ENCODE measurements around the gene CDH19. TPM values are rescaled to one million over a fixed set of nuclear protein-coding genes. Genes with fewer than 3 reads are reported as not detected.

CDH19 gene
- total and polyA plus RNA-seq, 2 donors from 2014 or later: 0.37 to 0.94 TPM

DNA sequence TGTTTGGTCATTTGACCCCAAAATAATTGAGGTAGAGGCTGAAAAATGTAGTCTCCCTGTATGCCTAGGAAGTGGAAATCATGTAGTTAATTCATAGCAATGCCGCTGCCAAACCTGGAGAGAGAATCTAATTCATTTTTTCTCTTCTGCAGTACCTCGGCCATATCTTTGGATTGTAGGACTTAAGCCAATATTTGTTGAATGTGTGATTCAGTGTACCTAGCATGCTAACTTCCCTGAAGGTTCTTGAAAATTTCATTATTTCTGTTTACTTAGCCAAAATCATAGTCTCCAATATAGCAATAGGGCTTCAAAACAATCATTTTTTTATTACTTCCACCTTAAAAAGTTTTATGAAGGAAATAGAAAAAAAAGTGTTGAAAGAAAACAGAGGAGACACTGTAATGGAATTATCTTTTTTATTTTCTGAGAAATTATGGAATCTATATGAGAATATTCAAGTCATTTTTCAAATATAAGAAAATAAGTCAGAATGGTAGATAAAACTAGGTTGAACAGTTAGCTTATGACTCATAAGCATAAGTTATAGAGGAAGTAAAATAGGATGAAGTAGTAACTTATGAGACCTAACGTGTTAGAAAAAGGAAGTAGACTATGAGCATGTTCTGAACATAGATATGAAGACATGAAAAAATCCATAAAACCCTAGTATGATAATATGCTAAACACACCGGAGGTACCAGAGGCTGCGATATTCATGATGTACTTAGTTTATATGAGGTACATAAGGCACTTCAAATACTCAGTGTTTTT lies 35.2 kb upstream of the CDH19 start:
- DNase-seq: no peak
- no peak overlapping the region for H3K9ac ChIP-seq (ENCODE audit: low read length in 3 of 3)
- no peaks in the 10 kb centered on the region for H3K9me3 ChIP-seq (ENCODE audit: control insufficient read depth in 2 of 3, insufficient read depth in 1 of 3, low read length in 3 of 3)
- H3K27ac ChIP-seq (ENCODE audit: low read depth in 2 of 2, low read length in 2 of 2): no peak overlapping the region
- no peaks in the 10 kb centered on the region for H3K36me3 ChIP-seq (ENCODE audit: control insufficient read depth in 2 of 3, insufficient read depth in 3 of 3, low read length in 3 of 3)
- intact Hi-C loops (cut with DNase I): no loop called here
- no peak for FAIRE-seq
- H3K27me3 ChIP-seq (ENCODE audit: control insufficient read depth, insufficient read depth, low read length): no peaks in the 10 kb centered on the region
- H3K4me1 ChIP-seq (ENCODE audit: control insufficient read depth in 2 of 3, insufficient read depth in 2 of 3, low read depth in 1 of 3, low read length in 3 of 3): no peaks in the 10 kb centered on the region
- TF ChIP-seq, protein P1, sequence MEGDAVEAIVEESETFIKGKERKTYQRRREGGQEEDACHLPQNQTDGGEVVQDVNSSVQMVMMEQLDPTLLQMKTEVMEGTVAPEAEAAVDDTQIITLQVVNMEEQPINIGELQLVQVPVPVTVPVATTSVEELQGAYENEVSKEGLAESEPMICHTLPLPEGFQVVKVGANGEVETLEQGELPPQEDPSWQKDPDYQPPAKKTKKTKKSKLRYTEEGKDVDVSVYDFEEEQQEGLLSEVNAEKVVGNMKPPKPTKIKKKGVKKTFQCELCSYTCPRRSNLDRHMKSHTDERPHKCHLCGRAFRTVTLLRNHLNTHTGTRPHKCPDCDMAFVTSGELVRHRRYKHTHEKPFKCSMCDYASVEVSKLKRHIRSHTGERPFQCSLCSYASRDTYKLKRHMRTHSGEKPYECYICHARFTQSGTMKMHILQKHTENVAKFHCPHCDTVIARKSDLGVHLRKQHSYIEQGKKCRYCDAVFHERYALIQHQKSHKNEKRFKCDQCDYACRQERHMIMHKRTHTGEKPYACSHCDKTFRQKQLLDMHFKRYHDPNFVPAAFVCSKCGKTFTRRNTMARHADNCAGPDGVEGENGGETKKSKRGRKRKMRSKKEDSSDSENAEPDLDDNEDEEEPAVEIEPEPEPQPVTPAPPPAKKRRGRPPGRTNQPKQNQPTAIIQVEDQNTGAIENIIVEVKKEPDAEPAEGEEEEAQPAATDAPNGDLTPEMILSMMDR (IDR thresholded peaks at IDR 0.05; ENCODE audit: borderline replicate concordance, extremely low read depth, insufficient read depth): no peak
- H3K4me3 ChIP-seq (ENCODE audit: low read length in 3 of 3): no peak overlapping the region

DNA sequence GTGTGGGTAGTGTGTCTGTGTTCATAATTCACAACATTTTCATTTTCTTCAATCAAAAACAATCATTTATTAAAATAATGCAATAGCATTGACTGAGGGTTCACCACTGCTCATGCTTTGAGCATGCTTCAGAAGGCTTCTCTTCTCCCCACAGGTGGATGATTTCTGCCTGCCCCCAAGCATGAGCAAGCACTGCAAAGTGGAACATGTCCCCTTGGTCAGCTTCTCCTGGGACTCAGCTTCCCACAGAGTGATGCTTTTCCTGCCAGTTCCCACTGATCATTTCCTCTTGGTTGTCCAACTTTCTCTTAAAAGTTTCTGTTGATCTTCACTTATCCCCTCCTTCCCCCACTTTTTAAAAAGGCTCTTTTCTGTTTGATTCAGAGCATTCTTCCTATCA lies 31.5 kb upstream of the CDH19 start:
- no peak overlapping the region for H3K9ac ChIP-seq (ENCODE audit: low read length in 3 of 3)
- no peaks in the 10 kb centered on the region for H3K36me3 ChIP-seq (ENCODE audit: control insufficient read depth in 2 of 3, insufficient read depth in 3 of 3, low read length in 3 of 3)
- intact Hi-C loops (cut with DNase I): no loop called here
- no peak overlapping the region for H3K27ac ChIP-seq (ENCODE audit: low read depth in 2 of 2, low read length in 2 of 2)
- DNase-seq (no peak), FAIRE-seq (no peak)
- no peak overlapping the region for H3K4me3 ChIP-seq (ENCODE audit: low read length in 3 of 3)
- no peaks in the 10 kb centered on the region for H3K9me3 ChIP-seq (ENCODE audit: control insufficient read depth in 2 of 3, insufficient read depth in 1 of 3, low read length in 3 of 3)
- H3K4me1 ChIP-seq (ENCODE audit: control insufficient read depth in 2 of 3, insufficient read depth in 2 of 3, low read depth in 1 of 3, low read length in 3 of 3): no peaks in the 10 kb centered on the region
- no peaks in the 10 kb centered on the region for H3K27me3 ChIP-seq (ENCODE audit: control insufficient read depth, insufficient read depth, low read length)
- TF ChIP-seq, protein P1 (IDR thresholded peaks at IDR 0.05; ENCODE audit: borderline replicate concordance, extremely low read depth, insufficient read depth): no peak

DNA sequence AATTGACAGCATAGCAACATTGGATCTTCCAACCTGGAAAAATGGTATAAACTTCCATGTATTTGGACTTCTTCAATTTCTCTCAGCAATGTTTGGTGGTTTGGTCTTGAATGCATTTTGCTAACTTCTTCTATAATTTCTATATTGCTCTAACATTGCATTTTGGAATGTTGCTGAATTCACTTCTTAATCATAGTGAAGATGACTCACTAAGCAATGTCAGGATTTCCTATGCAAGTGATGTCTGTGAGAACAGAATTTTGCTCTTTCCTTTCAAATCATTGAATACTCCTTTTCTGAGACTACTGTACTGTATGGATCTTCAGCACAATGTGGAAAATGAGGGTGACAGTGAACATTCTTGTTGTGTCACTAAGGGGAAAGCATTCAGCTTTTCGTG lies 28.9 kb upstream of the CDH19 start:
- no peaks in the 10 kb centered on the region for H3K4me1 ChIP-seq (ENCODE audit: control insufficient read depth in 2 of 3, insufficient read depth in 2 of 3, low read depth in 1 of 3, low read length in 3 of 3)
- intact Hi-C loops (cut with DNase I): no loop called here
- no peaks in the 10 kb centered on the region for H3K27me3 ChIP-seq (ENCODE audit: control insufficient read depth, insufficient read depth, low read length)
- no peaks in the 10 kb centered on the region for H3K9me3 ChIP-seq (ENCODE audit: control insufficient read depth in 2 of 3, insufficient read depth in 1 of 3, low read length in 3 of 3)
- TF ChIP-seq, protein P1 (IDR thresholded peaks at IDR 0.05; ENCODE audit: borderline replicate concordance, extremely low read depth, insufficient read depth): no peak
- H3K4me3 ChIP-seq (ENCODE audit: low read length in 3 of 3): no peak overlapping the region
- no peaks in the 10 kb centered on the region for H3K36me3 ChIP-seq (ENCODE audit: control insufficient read depth in 2 of 3, insufficient read depth in 3 of 3, low read length in 3 of 3)
- no peak for FAIRE-seq
- H3K9ac ChIP-seq (ENCODE audit: low read length in 3 of 3): no peak overlapping the region
- no peak for DNase-seq
- H3K27ac ChIP-seq (ENCODE audit: low read depth in 2 of 2, low read length in 2 of 2): no peak overlapping the region
